Measurements from ENCODE around the gene AFG1L.
A peak's percentile ranks its signal among the peaks of the same experiment; 100 is the strongest.

DNA sequence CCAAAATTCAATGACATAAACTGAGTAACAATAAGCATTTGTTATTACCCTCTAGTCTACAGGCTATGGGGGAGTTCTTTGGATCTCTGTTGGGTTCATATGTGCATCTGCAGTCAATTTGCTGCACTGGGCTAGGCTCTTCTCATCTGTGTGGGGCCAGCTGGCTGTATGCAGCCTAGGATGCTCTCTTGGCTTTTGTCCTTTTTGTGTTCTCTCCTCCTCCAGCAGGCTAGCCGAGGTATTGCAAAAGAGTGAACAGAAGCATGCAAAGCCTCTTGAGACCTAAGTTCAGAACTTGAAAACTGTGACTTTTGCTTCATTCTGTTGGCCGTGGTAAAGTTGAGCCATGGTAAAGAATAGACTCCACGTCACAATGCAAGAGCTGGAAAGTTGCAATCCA lies 203.0 kb downstream of the AFG1L start:
- TF ChIP-seq POLR2AphosphoS5 (IDR thresholded peaks at IDR 0.05; ENCODE audit: low read depth, low read length) (no peak), RAD21 (IDR thresholded peaks at IDR 0.05; ENCODE audit: low read length) (peak; percentile 61), TCF12 (IDR thresholded peaks at IDR 0.05) (no peak), RFX5 (IDR thresholded peaks at IDR 0.05; ENCODE audit: low read length) (no peak), MEF2A (IDR thresholded peaks at IDR 0.05; ENCODE audit: borderline replicate concordance, low read depth) (no peak), EP300 (IDR thresholded peaks at IDR 0.05; ENCODE audit: borderline replicate concordance in 1 of 2, low read depth in 1 of 2, low read length in 1 of 2) (no peak), JUND (IDR thresholded peaks at IDR 0.05) (no peak)
- TF ChIP-seq, protein P1, sequence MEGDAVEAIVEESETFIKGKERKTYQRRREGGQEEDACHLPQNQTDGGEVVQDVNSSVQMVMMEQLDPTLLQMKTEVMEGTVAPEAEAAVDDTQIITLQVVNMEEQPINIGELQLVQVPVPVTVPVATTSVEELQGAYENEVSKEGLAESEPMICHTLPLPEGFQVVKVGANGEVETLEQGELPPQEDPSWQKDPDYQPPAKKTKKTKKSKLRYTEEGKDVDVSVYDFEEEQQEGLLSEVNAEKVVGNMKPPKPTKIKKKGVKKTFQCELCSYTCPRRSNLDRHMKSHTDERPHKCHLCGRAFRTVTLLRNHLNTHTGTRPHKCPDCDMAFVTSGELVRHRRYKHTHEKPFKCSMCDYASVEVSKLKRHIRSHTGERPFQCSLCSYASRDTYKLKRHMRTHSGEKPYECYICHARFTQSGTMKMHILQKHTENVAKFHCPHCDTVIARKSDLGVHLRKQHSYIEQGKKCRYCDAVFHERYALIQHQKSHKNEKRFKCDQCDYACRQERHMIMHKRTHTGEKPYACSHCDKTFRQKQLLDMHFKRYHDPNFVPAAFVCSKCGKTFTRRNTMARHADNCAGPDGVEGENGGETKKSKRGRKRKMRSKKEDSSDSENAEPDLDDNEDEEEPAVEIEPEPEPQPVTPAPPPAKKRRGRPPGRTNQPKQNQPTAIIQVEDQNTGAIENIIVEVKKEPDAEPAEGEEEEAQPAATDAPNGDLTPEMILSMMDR (IDR thresholded peaks at IDR 0.05): peak; percentile 54

Measured in SK-N-SH (cell line).